GM19468 (cell line): ENCODE results near the gene PER1.

Source experiments
- ATAC-seq: cut with Tn5 transposase; IDR thresholded peaks from one replicate; pipeline ENCODE4 v1.9.1; 2021; ENCODE audit warnings: mild to moderate bottlenecking, moderate library complexity, moderate number of reproducible peaks; ENCODE audit not compliant: unreplicated experiment; ENCODE audit errors: extremely low read depth

The PER1 gene

GRCh38 chr17:8105957-8106398 lies 46.2 kb downstream of the PER1 start:
- no peak for ATAC-seq

- no peak for ATAC-seq
Observed at GRCh38 chr17:8104911-8105310, 47.3 kb downstream of the PER1 start.

- ATAC-seq, result no peak
Observed at GRCh38 chr17:8103549-8103948, 48.7 kb downstream of the PER1 start.

- ATAC-seq, result no peak
Observed at GRCh38 chr17:8101721-8102120, 50.5 kb downstream of the PER1 start.

- ATAC-seq, result no peak
Observed at GRCh38 chr17:8100763-8101162, 51.4 kb downstream of the PER1 start.

GRCh38 chr17:8100111-8100510 lies 52.1 kb downstream of the PER1 start:
- no peak for ATAC-seq

- no peak for ATAC-seq
Observed at GRCh38 chr17:8096541-8096940, 55.7 kb downstream of the PER1 start.

- no peak for ATAC-seq
Observed at GRCh38 chr17:8095361-8095760, 56.8 kb downstream of the PER1 start.

GRCh38 chr17:8091033-8091687 lies 61.0 kb downstream of the PER1 start:
- no peak for ATAC-seq
